ENCODE measurements around the gene MINDY2. TPM values are rescaled to one million over a fixed set of nuclear protein-coding genes. Genes with fewer than 3 reads are reported as not detected.

The MINDY2 gene
- total RNA-seq, 1 experiment from 2014 or later = 17.6 TPM

- ChIA-PET CTCF (no interaction called here), POLR2A (no interaction called here), RAD21 (ENCODE audit: low non-redundant PET in 1 of 2, low total read pairs in 2 of 2, uncharacterized antibody in 2 of 2, unreplicated experiment in 2 of 2) (no interaction called here)
- ATAC-seq = no peak
- Histone ChIP-seq H3K9me2 (ENCODE audit: insufficient read depth) (no peaks in the 10 kb centered on the region), H4K20me1 (ENCODE audit: insufficient read depth) (peaks cover 7% of the 10 kb centered on the region), H3K9me3 (ENCODE audit: control insufficient read depth in 1 of 2, insufficient read depth in 1 of 2, low read depth in 1 of 2, low read length in 2 of 2) (no peaks in the 10 kb centered on the region), H3K4me3 (replicated peaks in 1 of 2; ENCODE audit: low read depth in 1 of 2, low read length in 2 of 2) (no peak overlapping the region), H3K9ac (ENCODE audit: low read length) (no peak overlapping the region), H3K36me3 (ENCODE audit: control insufficient read depth in 1 of 2, insufficient read depth in 2 of 2, low read length in 2 of 2) (peaks cover 25 to 35% of the 10 kb centered on the region in 2 experiments), H2AFZ (ENCODE audit: low read depth, low read length, poor library complexity, severe bottlenecking) (no peak overlapping the region), H3K4me2 (ENCODE audit: low read length) (no peak overlapping the region), H3K27me3 (ENCODE audit: insufficient read depth, low read length) (no peaks in the 10 kb centered on the region), H3K79me2 (ENCODE audit: insufficient read depth, low read length) (peaks cover 91% of the 10 kb centered on the region), H3K4me1 (ENCODE audit: control insufficient read depth in 1 of 2, insufficient read depth in 2 of 2, low read length in 2 of 2) (no peaks in the 10 kb centered on the region), H3K27ac (ENCODE audit: low read depth, low read length) (no peak overlapping the region)
- intact Hi-C loops (cut with micrococcal nuclease) = no loop called here
- no peak for DNase-seq (ENCODE audit: low read depth, low spot score)
- TF ChIP-seq EGR1 (IDR thresholded peaks at IDR 0.05; ENCODE audit: low read depth) (no peak), EZH2 (IDR thresholded peaks at IDR 0.05) (no peak), CTCF (IDR thresholded peaks at IDR 0.05 in 2 of 3, conservative IDR thresholded peaks at IDR 0.05 in 1 of 3; ENCODE audit: borderline replicate concordance in 1 of 3, insufficient read depth in 1 of 3, low read depth in 2 of 3, low read length in 2 of 3) (no peak), CEBPB (IDR thresholded peaks at IDR 0.05; ENCODE audit: low read depth) (no peak), REST (IDR thresholded peaks at IDR 0.05; ENCODE audit: low read depth) (no peak), SIN3A (IDR thresholded peaks at IDR 0.05; ENCODE audit: low read depth) (no peak), JUND (IDR thresholded peaks at IDR 0.05) (no peak), ATF3 (IDR thresholded peaks at IDR 0.05) (no peak), ZNF274 (IDR thresholded peaks at IDR 0.05; ENCODE audit: low read depth, low read length) (no peak), SP1 (IDR thresholded peaks at IDR 0.05; ENCODE audit: low read depth) (no peak), ZBTB33 (IDR thresholded peaks at IDR 0.05; ENCODE audit: extremely low read depth, insufficient replicate concordance, low read length) (no peak), FOSL1 (IDR thresholded peaks at IDR 0.05; ENCODE audit: low read depth) (no peak), MAX (IDR thresholded peaks at IDR 0.05) (no peak), RAD21 (IDR thresholded peaks at IDR 0.05; ENCODE audit: low read depth) (no peak), ZFX (IDR thresholded peaks at IDR 0.05) (no peak), ELF1 (IDR thresholded peaks at IDR 0.05; ENCODE audit: borderline replicate concordance, low read depth) (no peak), YY1 (IDR thresholded peaks at IDR 0.05; ENCODE audit: extremely low read depth, insufficient replicate concordance, low read depth, low read length) (no peak)
- no TSS peak for BruUV-seq (replicated peaks)
These were observed 138.5 kb downstream of the MINDY2 start for GRCh38 chr15:58909616-58910015.
